Measurements from ENCODE around the gene UBE2F. TPM values are rescaled to one million over a fixed set of nuclear protein-coding genes. Genes with fewer than 3 reads are reported as not detected.

Gene UBE2F
- total RNA-seq, 4 donors from 2014 or later: 67.3 to 97.3 (median 81.2) TPM

GRCh38 chr2:238027591-238028415 lies 61.0 kb downstream of the UBE2F start:
- H3K4me3 ChIP-seq: no peak overlapping the region
- H3K4me1 ChIP-seq: no peaks in the 10 kb centered on the region
- H3K9me3 ChIP-seq: no peaks in the 10 kb centered on the region
- intact Hi-C loops (cut with DNase I; ENCODE audit: low total_unique reads) (no loop called here), in situ Hi-C loops (cut with MboI; ENCODE audit: low sequenced_read_pairs in 4 of 4) (no loop called here)
- no peak for ATAC-seq
- no peak overlapping the region for H3K27ac ChIP-seq
- peaks cover 0 to 42% of the 10 kb centered on the region in 2 donors for H3K36me3 ChIP-seq
- no peak for DNase-seq
- no peaks in the 10 kb centered on the region for H3K27me3 ChIP-seq
- TF ChIP-seq POLR2A (IDR thresholded peaks at IDR 0.05) (no peak), CTCF (IDR thresholded peaks at IDR 0.05 in 4 of 5, conservative IDR thresholded peaks at IDR 0.05 in 1 of 5) (no peak)

- Histone ChIP-seq H3K27me3 (no peaks in the 10 kb centered on the region), H3K4me1 (no peaks in the 10 kb centered on the region), H3K4me3 (no peak overlapping the region), H3K27ac (no peak overlapping the region), H3K9me3 (no peaks in the 10 kb centered on the region), H3K36me3 (peaks cover 0 to 44% of the 10 kb centered on the region in 2 donors)
- TF ChIP-seq CTCF (IDR thresholded peaks at IDR 0.05 in 4 of 5, conservative IDR thresholded peaks at IDR 0.05 in 1 of 5): no peak
- ATAC-seq (no peak), DNase-seq (no peak)
- in situ Hi-C loops (cut with MboI; ENCODE audit: low sequenced_read_pairs in 4 of 4) (no loop called here), intact Hi-C loops (cut with DNase I; ENCODE audit: low total_unique reads) (no loop called here)
Observed at GRCh38 chr2:238029853-238030252, 63.0 kb downstream of the UBE2F start.

DNA sequence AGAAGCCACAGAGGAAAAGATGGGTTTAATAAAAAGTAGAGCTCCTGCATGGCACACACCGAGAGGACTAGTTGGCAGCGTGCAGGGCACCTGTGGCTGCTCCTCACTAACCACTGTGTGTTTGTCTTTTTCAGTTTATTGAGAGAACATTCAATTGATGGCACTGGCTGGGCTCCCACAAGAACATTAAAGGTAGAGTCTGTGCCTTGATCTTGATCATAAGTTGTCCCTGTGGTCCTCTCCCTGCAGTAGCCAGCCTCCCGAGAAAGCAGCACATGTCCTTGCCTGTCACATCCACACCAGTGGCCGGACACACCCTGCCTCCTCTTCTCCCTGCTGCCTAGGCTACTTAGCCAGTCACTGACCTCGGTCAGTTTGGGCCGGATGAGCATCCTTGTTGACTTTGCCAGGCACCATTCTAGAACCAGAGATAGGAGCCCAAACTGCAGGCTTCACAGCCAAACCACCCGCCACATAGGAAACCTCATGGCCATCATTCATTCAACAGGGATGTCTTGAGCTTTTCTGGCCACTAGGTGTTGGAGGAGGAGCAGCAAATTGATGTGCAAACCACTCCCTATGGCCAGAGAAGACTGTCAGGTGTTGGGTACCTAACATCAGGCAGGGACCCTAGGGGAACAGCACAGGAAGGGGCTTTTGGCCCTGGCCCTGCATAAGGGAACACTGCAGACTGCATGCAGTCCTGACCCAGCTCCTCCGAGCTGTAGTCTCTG lies 63.8 kb downstream of the UBE2F start:
- Histone ChIP-seq H3K4me1 (no peaks in the 10 kb centered on the region), H3K27ac (no peak overlapping the region), H3K9me3 (no peaks in the 10 kb centered on the region), H3K27me3 (no peaks in the 10 kb centered on the region), H3K4me3 (no peak overlapping the region), H3K36me3 (peaks cover 0 to 51% of the 10 kb centered on the region in 2 donors)
- DNase-seq (no peak), ATAC-seq (no peak)
- intact Hi-C loops (cut with DNase I; ENCODE audit: low total_unique reads) (no loop called here), in situ Hi-C loops (cut with MboI; ENCODE audit: low sequenced_read_pairs in 4 of 4) (no loop called here)
- TF ChIP-seq POLR2A (IDR thresholded peaks at IDR 0.05) (no peak), CTCF (IDR thresholded peaks at IDR 0.05 in 4 of 5, conservative IDR thresholded peaks at IDR 0.05 in 1 of 5) (no peak)

DNA sequence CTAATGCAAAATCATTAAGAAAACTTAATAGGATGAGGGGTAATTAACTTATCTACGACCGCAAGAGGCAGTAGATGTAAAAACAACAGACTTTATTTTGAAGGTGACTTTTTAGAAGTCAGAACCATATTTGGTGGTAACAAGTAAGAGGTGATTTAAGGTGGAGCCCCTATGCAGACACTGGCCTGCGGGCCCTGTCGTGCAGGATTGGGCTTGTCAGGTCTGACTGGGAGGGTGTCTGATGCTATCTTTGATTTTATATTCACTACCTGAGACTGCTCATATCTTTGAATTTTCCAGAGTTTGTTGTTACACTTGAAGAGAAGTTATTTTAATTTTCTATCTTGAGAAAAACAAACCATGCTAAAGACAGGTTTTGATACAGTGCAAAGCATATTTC lies 64.9 kb downstream of the UBE2F start:
- in situ Hi-C loops (cut with MboI; ENCODE audit: low sequenced_read_pairs in 4 of 4) (no loop called here), intact Hi-C loops (cut with DNase I; ENCODE audit: low total_unique reads) (no loop called here)
- no peak for TF ChIP-seq CTCF (IDR thresholded peaks at IDR 0.05 in 4 of 5, conservative IDR thresholded peaks at IDR 0.05 in 1 of 5)
- DNase-seq (no peak), ATAC-seq (no peak)
- Histone ChIP-seq H3K4me3 (no peak overlapping the region), H3K36me3 (peaks cover 0 to 63% of the 10 kb centered on the region in 2 donors), H3K9me3 (no peaks in the 10 kb centered on the region), H3K27me3 (no peaks in the 10 kb centered on the region), H3K27ac (no peak overlapping the region), H3K4me1 (no peaks in the 10 kb centered on the region)
